CD4-positive, alpha-beta T cell treated with Interferon gamma for 1 hour (primary cell): Measurements from ENCODE around the gene CDKN2AIPNL.
A peak's percentile ranks its signal among the peaks of the same experiment; 100 is the strongest.
"Not testable (repeated sequence)": the region's sequence is repeated elsewhere in the genome, so short reads cannot be mapped to it uniquely, and the experiment has no call there.

Experiments
- DNase-seq: peaks from one replicate; pipeline ENCODE4 v3.0.0-alpha.2; 2020

CDKN2AIPNL gene

GRCh38 chr5:134437847-134438581 is 26.3 kb upstream of the CDKN2AIPNL start:
- no peak for DNase-seq

- DNase-seq, result no peak
Measured at GRCh38 chr5:134437340-134437846, 25.7 kb upstream of the CDKN2AIPNL start.

GRCh38 chr5:134436523-134437339 is 25.1 kb upstream of the CDKN2AIPNL start:
- DNase-seq, result peak; percentile 79

GRCh38 chr5:134435560-134435959 is 23.9 kb upstream of the CDKN2AIPNL start:
- DNase-seq, result no peak

GRCh38 chr5:134432677-134433359 is 21.1 kb upstream of the CDKN2AIPNL start:
- DNase-seq, result no peak

- no peak for DNase-seq
Measured at GRCh38 chr5:134432174-134432573, 20.5 kb upstream of the CDKN2AIPNL start.

- DNase-seq, result no peak
Measured at GRCh38 chr5:134430001-134430569, 18.4 kb upstream of the CDKN2AIPNL start.

- DNase-seq, result no peak
Measured at GRCh38 chr5:134427540-134428041, 15.9 kb upstream of the CDKN2AIPNL start.

- DNase-seq, result no peak
Measured at GRCh38 chr5:134426361-134426760, 14.7 kb upstream of the CDKN2AIPNL start.

GRCh38 chr5:134423376-134423775 is 11.7 kb upstream of the CDKN2AIPNL start:
- DNase-seq, result no peak

GRCh38 chr5:134422791-134423365 is 11.2 kb upstream of the CDKN2AIPNL start:
- no peak for DNase-seq

- DNase-seq, result not testable (repeated sequence)
Measured at GRCh38 chr5:134421038-134421437, 9.4 kb upstream of the CDKN2AIPNL start.

GRCh38 chr5:134420343-134420742 is 8.7 kb upstream of the CDKN2AIPNL start:
- no peak for DNase-seq

GRCh38 chr5:134418958-134419357 is 7.3 kb upstream of the CDKN2AIPNL start:
- no peak for DNase-seq

GRCh38 chr5:134417707-134418106 is 6.0 kb upstream of the CDKN2AIPNL start:
- no peak for DNase-seq

- no peak for DNase-seq
Measured at GRCh38 chr5:134413046-134413445, 1.4 kb upstream of the CDKN2AIPNL start.

GRCh38 chr5:134411228-134411545 is 494 bp downstream of the CDKN2AIPNL start:
- no peak for DNase-seq

- no peak for DNase-seq
Measured at GRCh38 chr5:134410822-134411221, 859 bp downstream of the CDKN2AIPNL start.

- no peak for DNase-seq
Measured at GRCh38 chr5:134409321-134409720, 2.4 kb downstream of the CDKN2AIPNL start.

GRCh38 chr5:134406390-134406789 is 5.3 kb downstream of the CDKN2AIPNL start:
- no peak for DNase-seq

- no peak for DNase-seq
Measured at GRCh38 chr5:134403951-134404350, 7.7 kb downstream of the CDKN2AIPNL start.

GRCh38 chr5:134398609-134399155 is 13.0 kb downstream of the CDKN2AIPNL start:
- no peak for DNase-seq
